Cardiac fibroblast (primary cell): ENCODE results near the gene AXIN2.

ENCODE experiments used
- DNase-seq, 2 donors: peaks; one replicate each; pipeline versions ENCODE4 v3.0.0 to v3.0.0-alpha.2; 2010; ENCODE audit warnings: low read depth in 2 of 2
- H3K4me3 ChIP-seq, 2 donors: replicated peaks in 1 of 2; 1 replicate in 1 of 2; 2 replicates in 1 of 2; pipeline ENCODE4 v1.5.1; 2011; ENCODE audit warnings: low read depth in 2 of 2, low read length in 2 of 2, mild to moderate bottlenecking in 2 of 2, moderate library complexity in 1 of 2
- TF ChIP-seq, protein P1 (sequence below): IDR thresholded peaks from one replicate; pipeline ENCODE4 v1.5.1; 2011; ENCODE audit warnings: low read depth, mild to moderate bottlenecking, low read length, inconsistent platforms

The AXIN2 gene

DNA sequence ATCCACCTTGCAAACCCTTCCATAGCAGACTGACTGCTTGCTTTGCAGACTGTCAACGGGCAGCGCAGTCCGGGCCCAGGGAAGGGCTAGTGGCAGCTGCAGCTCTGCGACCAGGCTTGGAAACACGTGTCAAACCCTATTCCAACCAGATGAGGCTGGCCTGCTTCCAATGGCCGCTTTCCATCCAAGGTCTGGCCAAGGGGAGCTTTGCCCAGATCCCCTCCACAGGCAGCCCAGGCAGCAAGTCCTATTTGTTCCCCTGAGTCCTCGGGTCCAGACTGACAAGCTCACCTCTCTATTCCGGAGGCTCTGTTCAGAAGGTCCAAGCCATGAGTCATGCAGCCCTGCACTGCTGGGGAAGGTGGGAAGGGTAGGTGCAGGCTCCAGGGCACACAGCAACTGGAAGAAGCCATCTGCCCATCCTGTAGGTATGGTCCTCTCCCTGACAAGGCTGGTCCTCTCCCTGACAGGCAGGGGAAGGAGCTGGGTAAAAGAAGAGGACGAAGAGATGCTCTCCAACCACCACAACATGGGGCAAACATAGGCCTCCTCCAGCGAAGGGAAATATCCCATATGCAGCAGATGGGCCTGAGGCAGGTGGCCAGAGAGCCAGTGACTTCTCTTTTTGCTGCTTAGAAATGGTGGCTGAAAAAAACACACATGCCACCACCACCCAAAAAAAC is 22.6 kb upstream of the AXIN2 start:
- no peak for DNase-seq
- TF ChIP-seq, protein P1, sequence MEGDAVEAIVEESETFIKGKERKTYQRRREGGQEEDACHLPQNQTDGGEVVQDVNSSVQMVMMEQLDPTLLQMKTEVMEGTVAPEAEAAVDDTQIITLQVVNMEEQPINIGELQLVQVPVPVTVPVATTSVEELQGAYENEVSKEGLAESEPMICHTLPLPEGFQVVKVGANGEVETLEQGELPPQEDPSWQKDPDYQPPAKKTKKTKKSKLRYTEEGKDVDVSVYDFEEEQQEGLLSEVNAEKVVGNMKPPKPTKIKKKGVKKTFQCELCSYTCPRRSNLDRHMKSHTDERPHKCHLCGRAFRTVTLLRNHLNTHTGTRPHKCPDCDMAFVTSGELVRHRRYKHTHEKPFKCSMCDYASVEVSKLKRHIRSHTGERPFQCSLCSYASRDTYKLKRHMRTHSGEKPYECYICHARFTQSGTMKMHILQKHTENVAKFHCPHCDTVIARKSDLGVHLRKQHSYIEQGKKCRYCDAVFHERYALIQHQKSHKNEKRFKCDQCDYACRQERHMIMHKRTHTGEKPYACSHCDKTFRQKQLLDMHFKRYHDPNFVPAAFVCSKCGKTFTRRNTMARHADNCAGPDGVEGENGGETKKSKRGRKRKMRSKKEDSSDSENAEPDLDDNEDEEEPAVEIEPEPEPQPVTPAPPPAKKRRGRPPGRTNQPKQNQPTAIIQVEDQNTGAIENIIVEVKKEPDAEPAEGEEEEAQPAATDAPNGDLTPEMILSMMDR = no peak
- no peak overlapping the region for H3K4me3 ChIP-seq

DNA sequence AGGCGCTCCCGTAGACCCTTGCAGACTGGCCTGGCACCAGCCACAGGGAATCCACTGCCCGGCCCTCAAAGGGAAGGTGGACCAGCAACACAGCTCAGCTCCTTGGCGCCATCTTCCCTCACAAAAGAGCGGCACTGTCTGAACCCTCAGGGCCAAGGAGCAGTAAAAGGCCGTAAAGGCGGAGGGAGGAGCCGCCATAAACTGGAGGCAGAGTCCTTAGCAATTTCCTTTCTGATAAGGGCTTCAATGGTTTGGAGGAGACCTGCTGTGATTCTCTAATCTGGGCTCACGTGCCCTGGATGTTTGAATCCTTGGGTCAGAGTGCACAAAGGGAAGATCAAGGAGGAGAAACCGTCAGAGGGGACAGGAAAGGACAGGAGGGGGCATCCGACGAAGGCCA is 15.5 kb upstream of the AXIN2 start:
- TF ChIP-seq, protein P1 = no peak
- H3K4me3 ChIP-seq = no peak overlapping the region
- DNase-seq = no peak

DNA sequence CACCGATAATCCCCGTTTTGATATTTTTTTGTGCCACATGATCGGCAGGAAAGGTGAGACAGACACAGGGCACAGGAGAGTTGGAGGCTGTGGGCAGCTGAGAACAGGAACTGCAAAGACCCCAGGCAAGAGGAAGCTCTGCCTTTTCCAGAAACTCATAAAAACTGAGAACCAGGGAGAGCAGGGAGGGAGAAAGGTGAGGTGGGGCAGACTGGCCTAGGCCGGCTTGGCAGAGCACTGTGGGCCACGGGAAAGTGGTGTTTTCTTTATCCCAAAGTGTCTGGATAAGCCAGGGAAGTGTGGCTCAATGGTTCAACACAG is 11.8 kb upstream of the AXIN2 start:
- H3K4me3 ChIP-seq = no peak overlapping the region
- TF ChIP-seq, protein P1 = no peak

DNA sequence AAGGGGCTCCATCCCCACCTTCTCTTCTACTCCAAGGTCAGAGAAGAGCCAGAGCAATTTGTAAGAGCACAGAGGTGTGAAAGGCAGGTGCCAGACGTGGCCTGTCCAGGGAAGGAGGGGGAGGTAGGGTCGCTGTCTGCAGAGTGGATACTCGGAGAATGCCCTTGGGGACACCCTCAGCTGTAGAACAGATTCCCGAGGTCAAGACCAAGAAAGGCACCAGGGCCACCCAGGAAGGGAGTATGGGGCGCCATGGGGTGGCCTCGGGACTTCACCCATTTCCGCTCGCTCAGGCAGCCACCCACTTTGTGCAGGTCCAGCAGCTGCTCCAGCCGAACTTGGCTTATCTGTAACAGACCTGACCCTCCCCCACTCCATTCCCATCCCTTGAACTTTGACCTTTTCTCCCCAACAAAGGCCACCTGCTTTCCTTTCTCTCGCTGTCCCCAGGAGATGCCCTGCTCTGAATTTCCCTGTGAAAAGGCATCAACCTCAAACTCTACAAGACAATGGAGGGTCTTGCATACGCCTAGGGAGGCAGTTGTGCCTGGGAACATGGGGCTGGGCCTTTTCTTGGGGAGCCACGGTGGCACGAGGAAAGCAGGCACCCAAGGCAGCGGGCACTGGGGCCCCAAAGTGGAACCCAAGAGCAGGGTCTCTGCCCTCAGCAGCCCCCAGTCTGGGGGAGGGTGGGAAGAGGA is 11.3 kb upstream of the AXIN2 start:
- TF ChIP-seq, protein P1 = no peak
- no peak overlapping the region for H3K4me3 ChIP-seq
- DNase-seq = no peak

More for the DNA sequence above, 11.8 kb upstream of the AXIN2 start:
- no peak for DNase-seq

DNA sequence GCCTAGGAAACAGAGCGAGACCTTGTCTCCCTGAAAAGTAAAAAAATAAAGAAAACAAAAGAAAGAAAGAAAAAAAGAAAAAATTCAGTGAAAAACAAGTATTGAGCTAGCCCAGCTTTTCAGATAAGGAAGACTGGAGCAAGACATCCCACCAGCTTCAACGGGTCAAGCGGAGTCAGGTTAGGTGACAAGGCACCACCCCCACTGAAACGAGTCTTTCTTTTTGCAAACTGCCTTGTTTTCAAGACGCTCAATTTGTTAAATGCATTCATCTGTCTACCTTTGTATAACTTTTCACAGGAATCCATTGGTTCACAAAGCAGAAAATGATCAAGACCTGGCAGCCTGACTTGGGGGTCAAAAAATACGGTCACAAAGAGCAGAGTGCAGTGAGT is 10.7 kb upstream of the AXIN2 start:
- H3K4me3 ChIP-seq = no peak overlapping the region
- TF ChIP-seq, protein P1 = no peak
- DNase-seq = no peak

DNA sequence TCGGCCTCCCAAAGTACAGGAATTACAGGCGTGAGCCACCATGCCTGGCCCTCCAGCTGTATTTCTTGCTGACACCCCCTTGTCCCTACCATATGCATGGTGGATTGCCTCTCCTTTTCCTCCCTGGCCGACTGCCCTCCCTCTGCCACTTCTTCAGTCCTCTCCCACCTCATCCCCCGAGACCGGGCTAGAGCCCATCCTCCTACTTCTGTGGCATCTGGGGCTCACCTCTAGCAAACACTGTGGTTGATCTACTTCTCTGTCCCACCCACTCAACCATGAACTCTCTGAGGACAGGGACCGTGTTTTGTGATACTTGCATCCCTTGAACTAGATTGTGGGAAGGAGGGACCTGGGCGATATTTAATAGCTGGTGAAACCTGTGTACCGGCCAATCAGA is 7.5 kb upstream of the AXIN2 start:
- no peak overlapping the region for H3K4me3 ChIP-seq
- TF ChIP-seq, protein P1 = no peak
- DNase-seq = no peak

DNA sequence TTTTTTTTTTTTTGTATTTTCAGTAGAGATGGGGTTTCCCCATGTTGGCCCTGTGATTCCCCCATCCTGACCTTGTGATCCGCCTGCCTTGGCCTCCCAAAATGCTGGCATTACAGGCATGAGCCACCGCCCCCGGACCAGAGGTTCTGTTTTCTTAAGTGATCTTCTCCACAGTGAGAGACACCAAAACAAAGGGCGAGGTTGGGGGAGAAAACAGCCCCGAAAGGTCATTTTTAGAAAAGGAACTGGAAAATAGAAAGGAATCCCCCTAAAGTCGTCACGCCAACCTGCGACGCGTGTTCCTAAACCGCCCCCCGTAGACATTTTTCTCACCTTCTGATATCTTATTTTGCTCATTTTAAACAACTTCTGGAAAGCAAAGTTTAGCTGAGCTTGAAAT is 6.1 kb upstream of the AXIN2 start:
- TF ChIP-seq, protein P1 = no peak
- H3K4me3 ChIP-seq = no peak overlapping the region
- no peak for DNase-seq
